Measurements from ENCODE around the gene DSC1.

- TF ChIP-seq CTCF (conservative IDR thresholded peaks at IDR 0.05; ENCODE audit: low read depth, low read length) (no peak), RAD21 (IDR thresholded peaks at IDR 0.05; ENCODE audit: low read length) (no peak), MXI1 (IDR thresholded peaks at IDR 0.05; ENCODE audit: borderline replicate concordance, low read depth, low read length) (no peak), POLR2A (IDR thresholded peaks at IDR 0.05; ENCODE audit: low read depth, low read length) (no peak), CEBPB (IDR thresholded peaks at IDR 0.05; ENCODE audit: low read depth, low read length) (no peak), BHLHE40 (IDR thresholded peaks at IDR 0.05; ENCODE audit: low read depth, low read length) (no peak), MAFK (IDR thresholded peaks at IDR 0.05; ENCODE audit: low read depth, low read length) (no peak)
Observed at GRCh38 chr18:31156821-31157763, 5.6 kb downstream of the DSC1 start.
